Adrenal gland (tissue), 12 donors: ENCODE results near the gene TRNAU1AP. TPM values are rescaled to one million over a fixed set of nuclear protein-coding genes. Genes with fewer than 3 reads are reported as not detected.

Source experiments
- DNase-seq, 7 donors: peaks; one replicate each; pipeline ENCODE4 v3.0.0-alpha.2; 2019 to 2020
- H3K27ac ChIP-seq, 5 donors: fragments of 200-600 bp; sonication (generic) in 4 of 5; 1 replicate in 3 of 5; 2 replicates in 2 of 5; pipeline versions ENCODE4 v1.5.1 to v1.8.0; 2016 to 2020; ENCODE audit warnings: mild to moderate bottlenecking in 1 of 5
- H3K27me3 ChIP-seq: fragments of 200-600 bp; 2 replicates; pipeline ENCODE4 v1.8.0; 2021
- H3K36me3 ChIP-seq, 2 donors: fragments of 200-600 bp; replicated peaks in 1 of 2; 1 replicate in 1 of 2; 2 replicates in 1 of 2; pipeline versions ENCODE4 v1.5.1 to v1.8.0; 2018 to 2022
- H3K4me1 ChIP-seq, 2 donors: fragments of 200-600 bp; replicated peaks in 1 of 2; 1 replicate in 1 of 2; 2 replicates in 1 of 2; pipeline versions ENCODE4 v1.5.1 to v1.8.0; 2018 to 2021
- H3K4me3 ChIP-seq, 4 donors: fragments of 200-600 bp; sonication (generic) in 3 of 4; one replicate each; pipeline ENCODE4 v1.5.1; 2016 to 2018
- H3K9me3 ChIP-seq, 3 donors: fragments of 200-600 bp; sonication (generic) in 1 of 3; replicated peaks in 1 of 3; 1 replicate in 2 of 3; 2 replicates in 1 of 3; pipeline versions ENCODE4 v1.5.1 to v1.8.0; 2016 to 2021
- POLR2A ChIP-seq, 2 donors: fragments of 450-650 bp; IDR thresholded peaks; one replicate each; pipeline ENCODE4 v1.6.1; 2017; ENCODE audit warnings: antibody characterized with exemption in 2 of 2, mild to moderate bottlenecking in 2 of 2, moderate library complexity in 1 of 2
- WGBS, 4 donors: extraction: QIAGEN DNeasy Blood & Tissue Kit in 2 of 4; methylation state at CpG; one replicate each; pipeline versions ENCODE4 v1.1.5 to v1.1.7; 2013 to 2017; 5-methylcytosine and 5-hydroxymethylcytosine counted together
- intact Hi-C, 2 donors: fragments of 100-400 bp; cut with DNase I; formaldehyde crosslinking; loops; one replicate each; pipeline versions ENCODE4 v1.14.1 to v1.15.0; 2022 to 2023
- polyA plus RNA-seq, 3 donors: library from polyadenylated mRNA; stranded (reverse); fragments of 200-250 nt in 2 of 3; fragments of 350-450 nt in 1 of 3; fragmentation: Illumina TruSeq in 1 of 3; extraction: RNeasy Lipid Tissue Mini Kit (QIAGEN cat#74804) in 1 of 3; gene quantifications; one replicate each; pipeline ENCODE4 v1.2.3, GENCODE V29; 2013 to 2014
- total RNA-seq, 9 donors: library from RNA; depleted of rRNA in 4 of 9; stranded (reverse); fragments of >200 nt in 4 of 9; fragments of 120-200 nt in 1 of 9; fragmentation: NEBNext Ultra II Directional in 1 of 9; extraction: Animal tissue kit (Norgen Biotek cat#: 25700) in 1 of 9; gene quantifications; one replicate each; pipeline versions ENCODE4 v1.1.0 to v1.2.4, GENCODE V29; 2013 to 2023
- TF ChIP-seq, protein P1 (sequence below), 6 experiments: fragments of 450-650 bp in 4 of 6; fragments of 200-600 bp in 2 of 6; sonication (generic) in 1 of 6; IDR thresholded peaks; 1 replicate in 5 of 6; 2 replicates in 1 of 6; pipeline versions ENCODE4 v1.5.1 to v1.8.0; 2016 to 2021; ENCODE audit warnings: antibody characterized with exemption in 6 of 6, mild to moderate bottlenecking in 2 of 6, moderate library complexity in 1 of 6
- donor health status: healthy with polysubstance abuse.
- donor health status: Bipolar disorder and iron deficiency.
- donor health status: DM: yes; HTN: yes; CAD: no.
- donor health status: DM: no; HTN: no; CAD: no.
- donor health status: DM: no; HTN: no; CAD: no.
- donor health status: DM: yes; HTN: yes; CAD: no.

Gene TRNAU1AP
- total and polyA plus RNA-seq, 12 donors: 9.5 to 29.0 (median 19.5) TPM

DNA sequence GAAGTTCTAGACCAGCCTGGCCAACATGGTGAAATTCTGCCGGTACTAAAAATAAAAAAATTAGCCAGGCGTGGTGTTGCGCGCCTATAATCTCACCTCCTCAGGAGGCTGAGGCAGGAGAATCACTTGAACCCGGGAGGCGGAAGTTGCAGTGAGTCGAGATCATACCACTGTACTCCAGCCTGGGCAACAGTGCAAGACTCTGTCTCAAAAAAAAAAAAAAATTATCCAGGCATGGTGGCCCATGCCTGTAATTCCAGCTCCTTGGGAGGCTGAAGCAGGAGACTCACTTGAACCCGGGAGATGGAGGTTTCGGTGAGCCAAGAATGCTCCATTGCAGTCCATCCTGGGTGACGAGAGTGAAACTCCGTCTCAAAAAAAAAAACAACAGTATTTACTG is 20.7 kb downstream of the TRNAU1AP start:
- H3K27ac ChIP-seq: no peak overlapping the region
- H3K4me3 ChIP-seq: no peak overlapping the region
- H3K27me3 ChIP-seq: no peaks in the 10 kb centered on the region
- intact Hi-C loops: no loop called here
- DNase-seq: no peak
- no peak for TF ChIP-seq POLR2A (IDR thresholded peaks at IDR 0.05)
- TF ChIP-seq, protein P1, sequence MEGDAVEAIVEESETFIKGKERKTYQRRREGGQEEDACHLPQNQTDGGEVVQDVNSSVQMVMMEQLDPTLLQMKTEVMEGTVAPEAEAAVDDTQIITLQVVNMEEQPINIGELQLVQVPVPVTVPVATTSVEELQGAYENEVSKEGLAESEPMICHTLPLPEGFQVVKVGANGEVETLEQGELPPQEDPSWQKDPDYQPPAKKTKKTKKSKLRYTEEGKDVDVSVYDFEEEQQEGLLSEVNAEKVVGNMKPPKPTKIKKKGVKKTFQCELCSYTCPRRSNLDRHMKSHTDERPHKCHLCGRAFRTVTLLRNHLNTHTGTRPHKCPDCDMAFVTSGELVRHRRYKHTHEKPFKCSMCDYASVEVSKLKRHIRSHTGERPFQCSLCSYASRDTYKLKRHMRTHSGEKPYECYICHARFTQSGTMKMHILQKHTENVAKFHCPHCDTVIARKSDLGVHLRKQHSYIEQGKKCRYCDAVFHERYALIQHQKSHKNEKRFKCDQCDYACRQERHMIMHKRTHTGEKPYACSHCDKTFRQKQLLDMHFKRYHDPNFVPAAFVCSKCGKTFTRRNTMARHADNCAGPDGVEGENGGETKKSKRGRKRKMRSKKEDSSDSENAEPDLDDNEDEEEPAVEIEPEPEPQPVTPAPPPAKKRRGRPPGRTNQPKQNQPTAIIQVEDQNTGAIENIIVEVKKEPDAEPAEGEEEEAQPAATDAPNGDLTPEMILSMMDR (IDR thresholded peaks at IDR 0.05): no peak
- peaks cover 0 to 54% of the 10 kb centered on the region in 2 donors for H3K36me3 ChIP-seq
- 95 to 98% (median 97%) methylated on average over 10 to 11 of the region's 11 CpGs for WGBS, 4 donors
- H3K9me3 ChIP-seq: no peaks in the 10 kb centered on the region
- no peaks in the 10 kb centered on the region for H3K4me1 ChIP-seq

DNA sequence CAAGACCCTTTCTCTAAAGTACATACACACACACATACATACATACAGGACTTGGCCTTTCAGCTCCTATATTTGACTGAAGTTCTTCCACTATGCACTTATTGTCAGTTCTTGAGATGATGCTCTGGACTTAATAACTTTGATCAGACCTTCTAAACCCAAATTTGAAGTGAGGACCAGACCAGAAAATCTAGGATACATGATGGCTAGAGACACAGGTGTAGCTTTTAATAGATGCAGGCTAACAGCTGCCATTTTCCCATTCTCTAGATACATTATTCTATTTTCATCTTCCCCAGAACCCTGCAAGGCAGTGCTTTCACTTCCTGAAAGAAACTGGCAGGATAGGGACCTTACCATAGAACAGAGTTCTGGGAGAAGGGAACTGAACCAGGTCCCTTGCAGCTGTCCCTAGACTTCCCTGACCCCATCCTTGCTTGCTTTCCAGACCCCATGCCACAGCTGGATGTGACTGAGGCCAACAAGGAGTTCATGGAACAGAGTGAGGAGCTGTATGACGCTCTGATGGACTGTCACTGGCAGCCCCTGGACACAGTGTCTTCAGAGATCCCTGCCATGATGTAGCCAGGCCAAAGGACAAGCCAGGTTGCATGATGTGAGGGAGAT is 24.3 kb downstream of the TRNAU1AP start:
- Histone ChIP-seq H3K27me3 (no peaks in the 10 kb centered on the region), H3K4me1 (peaks cover 5 to 15% of the 10 kb centered on the region in 2 donors), H3K36me3 (peaks cover 0 to 50% of the 10 kb centered on the region in 2 donors), H3K4me3 (no peak overlapping the region), H3K9me3 (no peaks in the 10 kb centered on the region), H3K27ac (no peak overlapping the region)
- 82 to 100% (median 88%) methylated on average over 1 of the region's 1 CpG for WGBS, 4 donors
- no peak for TF ChIP-seq POLR2A (IDR thresholded peaks at IDR 0.05)
- TF ChIP-seq, protein P1 (IDR thresholded peaks at IDR 0.05): no peak
- intact Hi-C loops: no loop called here
- DNase-seq: no peak

DNA sequence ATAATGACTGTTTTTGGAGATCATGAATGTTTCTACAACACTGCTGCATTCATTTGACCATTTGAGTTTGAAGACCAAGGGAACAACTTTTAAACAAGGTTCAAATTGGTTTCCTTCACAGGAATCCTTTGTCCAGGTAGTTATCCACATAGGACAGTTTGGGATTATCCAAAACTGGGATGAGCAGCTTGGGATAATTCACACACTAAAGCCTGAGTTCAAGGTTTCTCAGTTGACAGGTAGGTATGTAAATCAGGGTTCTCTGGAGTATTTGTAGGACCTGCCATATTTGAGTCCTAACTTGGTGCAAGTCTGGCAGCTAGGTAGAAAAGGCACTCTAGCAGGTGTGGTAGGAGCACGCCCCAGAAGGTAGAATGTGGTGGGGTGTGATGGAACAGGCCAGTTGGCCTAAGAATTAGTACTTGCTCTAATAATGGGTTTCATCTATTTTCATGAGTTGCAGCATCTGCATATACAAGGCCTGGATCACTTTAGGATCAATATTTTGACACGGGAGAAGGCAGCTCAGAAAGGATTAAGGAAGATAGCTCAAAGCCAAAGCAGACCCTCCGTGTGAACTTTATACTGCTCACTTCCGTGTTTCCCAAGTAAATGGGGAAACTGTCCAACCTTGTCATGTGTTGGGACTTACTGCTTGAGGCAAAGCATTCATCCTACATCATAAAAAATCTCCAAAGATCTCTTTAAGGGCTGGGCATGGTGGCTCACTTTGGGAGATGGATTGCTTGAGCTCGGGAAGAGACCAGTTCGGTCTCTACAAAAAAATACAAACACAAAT is 25.1 kb downstream of the TRNAU1AP start:
- no peak for DNase-seq
- intact Hi-C loops: no loop called here
- Histone ChIP-seq H3K27ac (no peak overlapping the region), H3K9me3 (no peaks in the 10 kb centered on the region), H3K27me3 (no peaks in the 10 kb centered on the region), H3K36me3 (peaks cover 0 to 49% of the 10 kb centered on the region in 2 donors), H3K4me1 (peaks cover 5 to 15% of the 10 kb centered on the region in 2 donors), H3K4me3 (no peak overlapping the region)
- no peak for TF ChIP-seq POLR2A (IDR thresholded peaks at IDR 0.05)
- TF ChIP-seq, protein P1 (IDR thresholded peaks at IDR 0.05): no peak
- WGBS, 4 donors: 84 to 88% (median 86%) methylated on average over 6 of the region's 6 CpGs

DNA sequence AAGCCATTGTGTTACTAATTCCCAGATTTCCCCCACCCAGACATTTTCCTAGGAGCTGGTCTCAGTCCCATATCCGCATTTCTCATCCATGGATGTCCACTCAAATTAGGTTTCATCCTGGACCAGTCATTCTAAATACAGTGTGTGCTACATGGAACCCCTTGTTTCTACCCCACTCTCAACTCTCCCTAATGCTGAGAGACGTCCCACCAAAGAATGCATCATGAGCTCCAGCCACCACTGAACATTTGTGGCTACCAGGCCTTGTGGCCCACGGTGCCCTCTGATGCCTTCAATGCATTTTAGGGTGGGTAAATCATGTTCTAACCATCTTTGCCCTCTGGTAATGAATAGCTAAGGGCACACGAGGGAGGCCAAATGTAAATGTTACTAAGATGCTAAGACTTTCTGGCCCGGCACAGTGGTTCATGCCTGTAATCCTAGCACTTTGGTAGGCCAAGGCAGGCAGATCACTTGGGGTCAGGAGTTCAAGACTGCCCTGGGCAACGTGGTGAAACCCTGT is 25.9 kb downstream of the TRNAU1AP start:
- intact Hi-C loops: no loop called here
- Histone ChIP-seq H3K27ac (no peak overlapping the region), H3K9me3 (no peaks in the 10 kb centered on the region), H3K36me3 (peaks cover 0 to 43% of the 10 kb centered on the region in 2 donors), H3K4me3 (no peak overlapping the region), H3K4me1 (peaks cover 5 to 15% of the 10 kb centered on the region in 2 donors), H3K27me3 (no peaks in the 10 kb centered on the region)
- no peak for TF ChIP-seq POLR2A (IDR thresholded peaks at IDR 0.05)
- TF ChIP-seq, protein P1 (IDR thresholded peaks at IDR 0.05): no peak
- no peak for DNase-seq
- 82 to 92% (median 88%) methylated on average over 4 to 6 of the region's 6 CpGs for WGBS, 4 donors
